GM06990 (cell line): ENCODE results near the gene MBOAT1.

Experiments used
- DNase-seq: peaks from one replicate; pipeline ENCODE4 v3.0.0-alpha.2; 2011; ENCODE audit not compliant: insufficient read length; ENCODE audit errors: extremely low read depth
- H3K27me3 ChIP-seq: replicated peaks from 2 replicates; pipeline ENCODE4 v1.6.0; 2011; ENCODE audit warnings: low read length; ENCODE audit not compliant: control insufficient read depth, insufficient read depth
- H3K36me3 ChIP-seq: 2 replicates; pipeline ENCODE4 v1.5.1; 2011; ENCODE audit warnings: low read length; ENCODE audit not compliant: control insufficient read depth, insufficient read depth
- H3K4me3 ChIP-seq: replicated peaks from 2 replicates; pipeline ENCODE4 v1.5.1; 2011; ENCODE audit warnings: low read depth, mild to moderate bottlenecking, control low read depth, low read length
- CTCF ChIP-seq: IDR thresholded peaks from 2 replicates; pipeline ENCODE4 v1.5.1; 2011; ENCODE audit warnings: low read length, control low read depth, mild to moderate bottlenecking, inconsistent platforms; ENCODE audit not compliant: insufficient read depth, poor library complexity, severe bottlenecking

MBOAT1 gene

GRCh38 chr6:20070047-20070446 is 142.2 kb downstream of the MBOAT1 start:
- H3K36me3 ChIP-seq: no peaks in the 10 kb centered on the region
- TF ChIP-seq CTCF: no peak
- no peak overlapping the region for H3K4me3 ChIP-seq
- DNase-seq: no peak
- H3K27me3 ChIP-seq: no peaks in the 10 kb centered on the region

GRCh38 chr6:20069021-20069522 is 143.2 kb downstream of the MBOAT1 start:
- no peaks in the 10 kb centered on the region for H3K27me3 ChIP-seq
- DNase-seq: no peak
- no peak for TF ChIP-seq CTCF

GRCh38 chr6:20068421-20068988 is 143.8 kb downstream of the MBOAT1 start:
- Histone ChIP-seq H3K36me3 (no peaks in the 10 kb centered on the region), H3K27me3 (no peaks in the 10 kb centered on the region), H3K4me3 (no peak overlapping the region)
- no peak for TF ChIP-seq CTCF
- no peak for DNase-seq

More at GRCh38 chr6:20069021-20069522, 143.2 kb downstream of the MBOAT1 start:
- H3K36me3 ChIP-seq: no peaks in the 10 kb centered on the region
- no peak overlapping the region for H3K4me3 ChIP-seq

GRCh38 chr6:20061952-20062351 is 150.3 kb downstream of the MBOAT1 start:
- DNase-seq: no peak
- Histone ChIP-seq H3K36me3 (no peaks in the 10 kb centered on the region), H3K27me3 (no peaks in the 10 kb centered on the region), H3K4me3 (no peak overlapping the region)
- no peak for TF ChIP-seq CTCF

- no peak for TF ChIP-seq CTCF
Observed at GRCh38 chr6:20060252-20060651, 152.0 kb downstream of the MBOAT1 start.

GRCh38 chr6:20058912-20059311 is 153.4 kb downstream of the MBOAT1 start:
- DNase-seq: no peak
- H3K27me3 ChIP-seq: no peaks in the 10 kb centered on the region
- H3K4me3 ChIP-seq: no peak overlapping the region
- TF ChIP-seq CTCF: peak; percentile 21
- no peaks in the 10 kb centered on the region for H3K36me3 ChIP-seq

More at GRCh38 chr6:20060252-20060651, 152.0 kb downstream of the MBOAT1 start:
- no peak for DNase-seq
- H3K36me3 ChIP-seq: no peaks in the 10 kb centered on the region
- no peaks in the 10 kb centered on the region for H3K27me3 ChIP-seq
- H3K4me3 ChIP-seq: no peak overlapping the region
